Dermis microvascular lymphatic vessel endothelial cell (primary cell): Measurements from ENCODE around the gene ARNT2. TPM values are rescaled to one million over a fixed set of nuclear protein-coding genes. Genes with fewer than 3 reads are reported as not detected.
A peak's percentile ranks its signal among the peaks of the same experiment; 100 is the strongest.

Source experiments
- DNase-seq, 2 donors: peaks; one replicate each; pipeline versions ENCODE4 v3.0.0 to v3.0.0-alpha.2; 2010; ENCODE audit warnings: low read depth in 2 of 2
- total RNA-seq: library from RNA; depleted of rRNA; stranded (reverse); fragments of >200 nt; gene quantifications from 2 replicates; pipeline ENCODE4 v1.2.1, GENCODE V29; 2014

Gene ARNT2
- total RNA-seq, 1 donor from 2014 or later: under 0.01 TPM

DNA sequence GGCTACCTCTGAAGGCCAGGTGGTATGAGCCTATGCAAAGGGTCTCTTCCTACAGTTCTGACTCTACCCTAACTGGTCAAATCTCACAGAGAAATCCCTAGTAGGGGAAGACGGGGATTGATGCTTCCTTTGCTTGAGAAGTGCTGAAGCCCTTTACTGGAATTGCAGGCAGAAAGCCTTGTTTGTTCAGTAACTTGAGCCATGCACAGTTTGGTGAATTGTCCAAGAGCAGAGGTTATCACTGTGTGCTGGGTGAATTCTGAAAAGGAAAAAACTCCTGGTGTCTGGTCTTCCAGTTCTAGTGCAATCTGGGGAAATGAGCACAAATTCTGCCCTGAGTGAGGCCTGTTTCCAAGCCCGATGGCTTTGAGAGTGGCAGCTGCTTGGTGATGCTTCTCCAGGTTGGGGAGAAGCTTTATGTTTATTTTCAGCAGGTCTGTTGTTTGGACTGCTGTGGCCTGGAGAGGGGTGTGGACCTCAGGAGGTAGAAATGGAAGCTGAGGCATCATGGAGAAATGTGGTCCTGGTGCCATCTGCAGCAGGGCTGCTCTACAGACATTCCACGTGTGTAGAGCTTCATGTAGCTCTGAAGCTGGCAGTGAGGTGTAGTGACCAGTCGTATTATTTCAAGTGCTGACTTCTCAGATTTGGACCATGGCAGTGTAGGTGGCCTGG is 60.9 kb downstream of the ARNT2 start:
- no peak for DNase-seq

GRCh38 chr15:80465626-80466005 is 61.4 kb downstream of the ARNT2 start:
- DNase-seq: no peak

DNA sequence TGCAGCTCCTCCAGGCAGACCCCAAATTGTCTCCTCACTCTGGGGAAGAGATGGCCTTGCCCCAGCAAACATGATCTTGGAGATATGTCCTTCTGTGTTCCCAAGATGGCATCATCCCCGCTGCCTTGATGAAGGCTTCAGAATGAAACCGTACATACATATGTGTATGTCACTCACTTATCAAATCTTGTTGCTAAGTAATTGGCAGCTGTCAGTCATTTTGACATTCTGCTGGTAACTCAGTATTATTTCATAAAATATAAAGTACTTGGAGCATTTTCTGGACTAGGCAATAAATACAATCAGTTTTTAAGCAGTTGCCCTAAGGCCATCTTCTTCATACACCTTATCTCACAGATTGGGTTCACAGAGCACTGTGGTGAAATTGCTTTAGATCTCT is 62.4 kb downstream of the ARNT2 start:
- no peak for DNase-seq

DNA sequence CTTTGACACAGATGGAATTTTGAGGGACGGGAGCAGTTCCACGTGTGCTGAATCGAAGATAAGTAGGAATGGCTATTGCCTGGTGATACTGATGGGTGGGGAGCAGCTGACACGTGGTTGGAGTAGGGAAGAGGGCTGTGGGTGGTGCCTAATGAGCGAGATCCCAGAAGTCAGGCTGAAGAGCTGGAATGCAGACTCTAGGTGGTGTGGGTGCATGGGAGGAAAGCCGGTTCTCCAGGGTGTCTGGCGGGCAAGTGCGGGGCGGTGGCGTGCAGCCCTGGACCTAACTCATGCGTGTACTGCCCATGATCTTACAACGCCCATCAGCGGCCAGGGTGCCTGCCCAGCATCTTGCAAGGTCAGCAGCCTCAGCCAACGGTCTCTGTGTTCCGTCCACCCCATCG is 63.1 kb downstream of the ARNT2 start:
- no peak for DNase-seq

DNA sequence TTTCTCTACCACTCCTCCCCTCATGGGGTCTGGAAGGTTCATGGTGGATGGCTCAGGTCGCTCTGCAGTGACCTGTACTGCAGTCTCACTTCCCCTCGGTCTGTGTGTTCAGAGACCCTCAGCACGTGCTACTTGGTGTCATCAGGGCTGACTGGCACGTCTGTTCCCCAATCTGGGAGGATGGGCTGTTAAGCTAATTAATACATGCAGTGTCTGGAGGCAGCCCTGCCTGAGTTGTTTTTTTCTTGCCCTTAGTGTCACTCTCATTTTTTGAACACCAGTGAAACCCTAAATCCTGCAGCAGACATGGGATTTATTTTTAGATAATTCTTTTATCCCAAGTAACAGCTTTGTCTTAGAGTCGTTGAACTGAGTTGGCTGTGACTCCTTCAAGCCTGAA is 64.6 kb downstream of the ARNT2 start:
- no peak for DNase-seq

GRCh38 chr15:80471881-80472280 is 67.7 kb downstream of the ARNT2 start:
- DNase-seq: no peak

DNA sequence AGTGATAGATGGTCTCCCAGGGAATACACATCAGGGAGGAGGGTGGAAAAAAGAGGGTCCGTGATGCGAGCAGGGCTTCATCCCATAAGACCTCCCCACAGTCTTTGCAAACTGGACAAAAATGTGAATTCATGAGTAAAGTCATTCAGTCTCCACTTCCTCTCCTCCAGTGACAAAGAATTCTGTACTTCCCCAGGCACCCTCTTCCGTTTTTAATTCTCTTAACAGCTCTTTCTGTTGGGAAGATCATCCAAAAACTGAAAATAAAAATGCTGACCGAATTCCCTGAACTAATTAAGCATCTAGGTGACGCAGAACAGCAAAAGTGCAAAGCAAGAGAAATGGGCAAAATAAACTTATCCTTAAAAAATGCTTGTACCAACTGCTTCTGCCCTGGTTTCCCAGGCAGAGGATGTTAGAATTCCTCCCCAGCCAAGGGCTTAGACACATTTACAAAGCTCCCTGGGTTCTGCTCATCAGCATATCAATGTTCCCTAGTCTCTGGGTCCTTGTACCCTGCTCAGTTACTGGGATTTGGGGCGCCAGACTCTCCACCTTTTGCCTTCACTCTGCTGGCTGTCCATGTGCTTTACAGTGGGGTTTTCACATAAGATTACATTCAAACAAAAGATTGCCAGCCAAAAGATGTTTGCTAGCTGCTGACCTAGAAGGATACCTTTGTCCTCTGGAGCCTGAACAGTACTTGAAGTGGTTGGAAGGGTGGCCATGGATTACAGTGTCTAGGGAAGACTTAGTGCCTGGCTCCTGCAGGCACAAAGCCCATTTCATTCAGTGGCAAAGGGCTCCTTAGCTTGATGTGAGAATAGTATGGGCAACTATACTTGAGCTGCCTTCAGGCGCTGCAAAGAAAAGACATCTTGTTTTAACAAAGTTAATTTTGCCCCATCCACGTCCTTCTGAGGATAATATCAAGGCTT is 69.4 kb downstream of the ARNT2 start:
- DNase-seq: no peak

GRCh38 chr15:80474224-80475215 is 70.3 kb downstream of the ARNT2 start:
- no peak for DNase-seq

DNA sequence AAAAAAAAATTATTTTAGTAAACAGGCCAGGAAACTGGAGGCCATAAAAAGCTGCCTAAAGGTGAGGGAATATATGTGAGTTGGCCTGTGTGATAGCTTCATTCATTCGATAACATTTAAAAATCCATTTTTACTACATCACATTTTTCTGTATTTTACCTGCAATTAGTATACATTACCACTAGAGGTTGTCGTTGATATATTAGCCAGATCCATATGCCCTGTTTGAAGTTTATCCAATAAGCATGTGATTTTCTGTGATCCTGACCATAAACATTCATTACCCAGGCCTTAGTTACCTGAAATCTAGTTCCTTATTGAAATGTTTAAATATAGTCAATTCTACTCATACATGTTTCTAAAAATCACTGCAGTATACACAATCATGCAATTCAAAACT is 71.4 kb downstream of the ARNT2 start:
- no peak for DNase-seq

DNA sequence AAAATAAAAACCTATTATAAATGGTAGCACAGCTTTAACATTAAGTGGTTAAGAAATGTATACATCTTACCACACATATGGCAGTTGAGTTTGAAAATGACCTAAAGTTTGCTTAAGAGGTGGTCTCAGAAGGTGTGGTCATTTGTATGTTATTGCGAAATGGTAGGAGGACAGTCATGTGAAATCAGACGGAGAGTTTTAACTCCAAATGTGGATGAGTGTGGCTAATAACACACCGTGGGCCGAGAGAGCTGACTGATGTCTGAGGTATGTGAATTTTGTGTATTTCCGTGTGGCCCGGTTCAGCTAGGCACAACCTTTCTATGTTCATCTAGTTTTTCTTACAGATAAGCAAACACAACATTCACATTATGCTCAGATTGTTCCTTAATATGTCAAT is 71.9 kb downstream of the ARNT2 start:
- no peak for DNase-seq

GRCh38 chr15:80478075-80478474 is 73.9 kb downstream of the ARNT2 start:
- DNase-seq: no peak

- DNase-seq: no peak
Measured at GRCh38 chr15:80479191-80479590, 75.0 kb downstream of the ARNT2 start.

DNA sequence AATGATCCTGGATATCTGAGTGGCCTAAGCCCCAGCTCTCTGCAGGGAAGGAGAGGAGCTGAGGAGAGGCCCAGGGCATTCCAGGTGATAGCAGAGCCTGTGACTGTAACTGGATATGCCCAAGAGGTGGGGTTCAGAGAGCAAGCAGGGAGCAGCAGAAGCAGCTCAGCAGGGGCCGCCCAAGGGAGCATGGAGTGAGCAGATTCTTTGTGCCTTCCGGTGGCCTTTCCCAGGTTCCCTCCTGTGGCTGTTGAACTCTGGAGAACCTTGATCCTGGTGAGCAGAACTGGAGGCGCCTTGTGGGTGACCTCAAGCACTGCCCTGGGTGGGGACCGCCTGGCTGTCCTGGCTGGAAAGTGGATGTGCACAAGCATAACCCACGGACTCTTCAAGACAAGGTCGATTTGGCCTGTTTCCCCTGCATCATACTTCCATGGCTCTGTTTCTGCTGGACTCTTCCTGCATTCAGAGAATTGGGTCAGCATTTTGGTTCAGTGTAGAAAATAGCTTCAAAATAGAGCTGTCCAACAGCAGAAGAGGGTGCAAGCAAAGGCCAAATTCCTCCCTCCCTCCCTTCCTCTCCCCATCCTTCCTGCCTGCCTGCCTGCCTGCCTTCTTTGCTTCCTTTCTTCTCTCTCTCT is 76.1 kb downstream of the ARNT2 start:
- no peak for DNase-seq

GRCh38 chr15:80480909-80481308 is 76.7 kb downstream of the ARNT2 start:
- DNase-seq: peak; percentile 16 to 32

- DNase-seq: no peak
Measured at GRCh38 chr15:80482696-80483095, 78.5 kb downstream of the ARNT2 start.

GRCh38 chr15:80483725-80484161 is 79.6 kb downstream of the ARNT2 start:
- no peak for DNase-seq

GRCh38 chr15:80484333-80484864 is 80.2 kb downstream of the ARNT2 start:
- no peak for DNase-seq

DNA sequence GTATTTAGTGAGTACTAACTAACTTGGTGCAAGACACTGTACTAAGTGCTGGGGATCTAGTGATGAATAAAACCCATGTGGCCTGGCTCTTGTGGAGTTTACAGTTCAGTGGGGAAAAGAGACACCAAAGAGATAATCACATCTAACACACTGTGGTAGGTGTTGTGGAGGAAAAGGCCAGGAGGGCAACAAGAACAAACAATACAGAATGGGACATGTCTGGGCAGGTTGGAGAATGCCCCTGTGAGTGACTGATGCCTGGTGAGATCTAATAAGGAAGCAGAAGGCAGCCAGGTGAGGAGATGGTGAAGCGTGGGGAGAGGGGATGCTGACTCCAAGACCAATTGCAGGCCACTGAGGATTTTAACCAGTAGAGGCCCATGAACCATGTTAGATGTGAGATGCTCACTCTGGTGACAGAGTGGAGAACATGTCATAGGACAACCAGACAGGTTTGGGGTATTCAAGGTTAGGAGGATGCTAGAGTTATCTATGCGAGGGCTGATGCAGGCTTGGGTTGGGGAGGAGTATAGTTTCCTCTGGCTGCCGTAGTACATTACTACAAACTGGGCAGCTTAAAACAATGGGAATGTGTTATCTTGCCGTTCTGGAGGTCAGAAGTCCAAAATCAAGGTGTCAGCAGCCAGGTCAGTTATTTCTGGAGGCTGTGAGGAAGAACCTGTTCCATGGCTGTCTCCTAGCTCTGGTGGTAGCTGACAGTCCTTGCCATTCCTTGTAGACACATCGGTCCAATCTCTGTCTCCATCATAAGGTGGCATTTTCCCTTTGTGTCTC is 81.4 kb downstream of the ARNT2 start:
- DNase-seq: peak in 1 of 2 donors; percentile 7

- no peak for DNase-seq
Measured at GRCh38 chr15:80487839-80488390, 83.7 kb downstream of the ARNT2 start.
